Measurements from ENCODE around the gene BLVRB. TPM values are rescaled to one million over a fixed set of nuclear protein-coding genes. Genes with fewer than 3 reads are reported as not detected.

Gene BLVRB
- total and polyA plus RNA-seq, 2 donors (not counting 3 experiments of a cell fraction or from before 2014, with no cell fraction given) = 30.8 to 113 TPM

DNA sequence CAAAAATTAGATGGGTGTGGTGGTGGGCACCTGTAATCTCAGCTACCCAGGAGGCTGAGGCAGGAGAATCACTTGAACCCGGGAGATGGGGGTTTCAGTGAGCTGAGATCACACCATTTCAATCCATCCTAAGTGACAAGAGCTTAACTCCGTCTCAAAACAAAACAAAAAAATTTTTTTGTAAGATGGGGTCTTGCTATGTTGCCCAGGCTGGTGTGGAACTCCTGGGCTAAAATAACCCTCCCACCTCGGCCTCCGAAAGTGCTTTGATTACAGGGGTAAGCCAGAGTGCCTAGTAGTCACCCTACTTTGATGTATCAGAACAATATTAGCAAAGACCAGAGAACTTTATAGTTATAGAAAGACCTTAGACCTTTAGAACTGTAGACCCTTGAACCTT, 9.2 kb upstream of the BLVRB start:
- BruUV-seq (replicated peaks) = no TSS peak
- FAIRE-seq = no peak
- Histone ChIP-seq H3K36me3 (ENCODE audit: control insufficient read depth in 2 of 2, extremely low read depth in 1 of 2, insufficient read depth in 2 of 2, low read length in 2 of 2) (no peaks in the 10 kb centered on the region), H3K79me2 (ENCODE audit: control insufficient read depth, insufficient read depth, low read length) (no peaks in the 10 kb centered on the region), H3K4me3 (replicated peaks in 1 of 3; ENCODE audit: insufficient read depth in 1 of 3, low read depth in 1 of 3, low read length in 3 of 3) (no peak overlapping the region), H3K9ac (replicated peaks; ENCODE audit: extremely low read depth, insufficient read depth, low read length) (no peak overlapping the region), H4K20me1 (replicated peaks; ENCODE audit: control insufficient read depth, extremely low read depth, insufficient read depth, low read length) (no peaks in the 10 kb centered on the region), H3K9me1 (replicated peaks; ENCODE audit: control insufficient read depth, extremely low read depth, insufficient read depth, low read length) (no peaks in the 10 kb centered on the region), H2AFZ (ENCODE audit: low read depth, low read length) (no peak overlapping the region), H3K27ac (ENCODE audit: insufficient read depth, low read depth, low read length) (no peak overlapping the region), H3K27me3 (ENCODE audit: control insufficient read depth in 2 of 2, insufficient read depth in 2 of 2, low read length in 2 of 2) (no peaks in the 10 kb centered on the region), H3K9me3 (replicated peaks; ENCODE audit: control insufficient read depth, insufficient read depth, low read length) (no peaks in the 10 kb centered on the region), H3K4me1 (ENCODE audit: control insufficient read depth, extremely low read depth, insufficient read depth, low read length) (no peaks in the 10 kb centered on the region), H3K4me2 (ENCODE audit: insufficient read depth, low read length) (no peak overlapping the region)
- dilution Hi-C loops (cut with MboI; ENCODE audit: extremely low pct_ligation_motif_present, low sequenced_read_pairs) (no loop called here), intact Hi-C loops (cut with micrococcal nuclease) (no loop called here)
- no peak for DNase-seq (ENCODE audit: low read depth, low spot score)
- ChIA-PET POLR2A (no interaction called here), CTCF (no interaction called here)
- TF ChIP-seq POLR2A (IDR thresholded peaks at IDR 0.05; ENCODE audit: low read depth, low read length) (no peak), FOS (IDR thresholded peaks at IDR 0.05; ENCODE audit: borderline replicate concordance, insufficient read depth, low read length) (no peak), MYC (IDR thresholded peaks at IDR 0.05; ENCODE audit: low read depth, low read length) (no peak)

DNA sequence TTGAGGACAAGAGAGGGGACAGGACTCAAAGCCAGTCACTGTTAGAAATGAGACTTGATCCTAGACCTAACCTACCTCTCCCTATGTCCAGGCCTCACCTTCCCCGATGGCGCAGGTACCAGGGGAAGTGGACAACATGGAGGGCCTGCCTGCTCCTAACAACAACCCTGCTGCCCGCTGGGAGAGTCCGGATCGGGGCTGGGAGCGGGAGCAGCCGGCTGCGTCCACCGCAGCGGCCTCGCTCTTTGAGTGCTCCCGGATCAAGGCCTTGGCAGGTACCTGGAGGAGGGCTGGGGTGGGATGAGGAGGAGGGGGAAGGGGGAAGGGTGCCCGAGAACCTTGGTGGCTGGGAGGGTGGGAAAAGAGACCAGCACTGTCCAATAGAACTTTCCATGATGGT, 7.0 kb upstream of the BLVRB start:
- Histone ChIP-seq H3K4me3 (replicated peaks in 1 of 3; ENCODE audit: insufficient read depth in 1 of 3, low read depth in 1 of 3, low read length in 3 of 3) (no peak overlapping the region), H2AFZ (ENCODE audit: low read depth, low read length) (no peak overlapping the region), H4K20me1 (replicated peaks; ENCODE audit: control insufficient read depth, extremely low read depth, insufficient read depth, low read length) (no peaks in the 10 kb centered on the region), H3K79me2 (ENCODE audit: control insufficient read depth, insufficient read depth, low read length) (no peaks in the 10 kb centered on the region), H3K36me3 (ENCODE audit: control insufficient read depth in 2 of 2, extremely low read depth in 1 of 2, insufficient read depth in 2 of 2, low read length in 2 of 2) (no peaks in the 10 kb centered on the region), H3K4me1 (ENCODE audit: control insufficient read depth, extremely low read depth, insufficient read depth, low read length) (no peaks in the 10 kb centered on the region), H3K9me3 (replicated peaks; ENCODE audit: control insufficient read depth, insufficient read depth, low read length) (no peaks in the 10 kb centered on the region), H3K4me2 (ENCODE audit: insufficient read depth, low read length) (no peak overlapping the region), H3K9me1 (replicated peaks; ENCODE audit: control insufficient read depth, extremely low read depth, insufficient read depth, low read length) (no peaks in the 10 kb centered on the region), H3K27me3 (ENCODE audit: control insufficient read depth in 2 of 2, insufficient read depth in 2 of 2, low read length in 2 of 2) (peaks cover 0 to under 1% of the 10 kb centered on the region in 2 experiments), H3K9ac (replicated peaks; ENCODE audit: extremely low read depth, insufficient read depth, low read length) (no peak overlapping the region), H3K27ac (ENCODE audit: insufficient read depth, low read depth, low read length) (no peak overlapping the region)
- DNase-seq (ENCODE audit: low read depth, low spot score) (no peak), FAIRE-seq (no peak)
- dilution Hi-C loops (cut with MboI; ENCODE audit: extremely low pct_ligation_motif_present, low sequenced_read_pairs) (no loop called here), intact Hi-C loops (cut with micrococcal nuclease) (no loop called here)
- TF ChIP-seq FOS (IDR thresholded peaks at IDR 0.05; ENCODE audit: borderline replicate concordance, insufficient read depth, low read length) = no peak
- no peak for TF ChIP-seq JUN (IDR thresholded peaks at IDR 0.05; ENCODE audit: borderline replicate concordance, insufficient read depth, insufficient read length, low read depth)
- BruUV-seq (replicated peaks) = no TSS peak
- ChIA-PET CTCF (no interaction called here), POLR2A (no interaction called here)
